Inferior parietal cortex (tissue), 1 donor: Measurements from ENCODE around the gene DENND2A.
"Not testable (repeated sequence)": the region's sequence is repeated elsewhere in the genome, so short reads cannot be mapped to it uniquely, and the experiment has no call there.

Experiments
- DNase-seq: peaks from one replicate; pipeline ENCODE4 v3.0.0-alpha.2; 2016; ENCODE audit errors: extremely low spot score

The DENND2A gene

GRCh38 chr7:140646931-140647647 is 6.5 kb upstream of the DENND2A start:
- DNase-seq = no peak

- no peak for DNase-seq
Measured at GRCh38 chr7:140645166-140645900, 4.7 kb upstream of the DENND2A start.

- DNase-seq = not testable (repeated sequence)
Measured at GRCh38 chr7:140644761-140645160, 4.1 kb upstream of the DENND2A start.

DNA sequence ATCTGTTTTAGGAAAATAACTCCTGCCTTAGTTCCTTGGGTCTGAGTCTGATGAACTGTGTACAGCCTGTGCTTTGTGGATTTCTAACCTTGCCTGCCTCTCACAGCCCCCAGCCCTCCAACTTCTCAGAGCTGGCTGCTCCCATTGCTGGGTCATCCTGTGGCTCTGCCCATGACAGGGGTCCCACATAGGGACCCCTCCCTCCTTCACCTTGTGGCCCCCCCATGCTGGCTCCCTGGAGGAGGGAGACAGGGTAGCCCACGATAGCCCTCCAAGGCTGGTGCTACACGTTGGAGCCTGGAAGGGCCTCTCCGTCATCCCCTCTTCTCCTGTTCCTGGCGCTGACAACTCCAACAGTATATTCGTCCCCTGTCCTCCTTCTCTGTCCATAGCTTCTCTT is 2.8 kb upstream of the DENND2A start:
- DNase-seq = no peak

- no peak for DNase-seq
Measured at GRCh38 chr7:140641524-140642195, 1.0 kb upstream of the DENND2A start.

- no peak for DNase-seq
Measured at GRCh38 chr7:140640060-140640637, 464 bp downstream of the DENND2A start.

DNA sequence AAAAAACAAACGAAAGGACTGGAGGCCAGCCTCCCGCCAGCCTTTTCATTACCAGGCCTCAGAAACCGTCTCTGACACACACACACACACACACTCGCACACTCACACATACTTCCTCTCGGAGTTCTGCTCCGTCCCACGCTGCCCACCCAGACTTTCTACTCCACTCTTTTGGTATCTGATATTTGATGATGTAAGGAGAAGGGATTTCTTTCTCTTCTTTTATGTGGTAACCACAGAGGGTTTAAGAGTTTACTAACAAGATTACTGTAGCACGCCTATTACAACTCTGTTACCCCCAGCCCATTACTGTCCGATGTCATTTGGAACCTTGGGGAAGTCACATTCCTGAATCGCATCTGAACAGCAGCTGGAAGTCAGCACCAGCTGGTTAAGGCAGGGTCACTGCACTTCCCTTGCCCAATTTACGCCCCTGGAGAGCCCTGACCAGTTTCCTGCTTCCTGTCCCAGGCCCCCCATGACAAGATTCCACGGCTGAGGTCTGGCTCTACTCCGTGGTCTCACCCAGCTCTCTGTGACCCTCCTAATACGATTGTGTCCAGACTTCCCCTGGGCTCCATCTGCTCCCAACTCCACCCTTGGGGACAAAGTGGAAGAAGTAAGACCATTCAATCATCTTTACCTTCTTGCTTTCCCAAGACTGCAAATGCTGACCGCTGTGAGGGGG is 1.1 kb downstream of the DENND2A start:
- no peak for DNase-seq

DNA sequence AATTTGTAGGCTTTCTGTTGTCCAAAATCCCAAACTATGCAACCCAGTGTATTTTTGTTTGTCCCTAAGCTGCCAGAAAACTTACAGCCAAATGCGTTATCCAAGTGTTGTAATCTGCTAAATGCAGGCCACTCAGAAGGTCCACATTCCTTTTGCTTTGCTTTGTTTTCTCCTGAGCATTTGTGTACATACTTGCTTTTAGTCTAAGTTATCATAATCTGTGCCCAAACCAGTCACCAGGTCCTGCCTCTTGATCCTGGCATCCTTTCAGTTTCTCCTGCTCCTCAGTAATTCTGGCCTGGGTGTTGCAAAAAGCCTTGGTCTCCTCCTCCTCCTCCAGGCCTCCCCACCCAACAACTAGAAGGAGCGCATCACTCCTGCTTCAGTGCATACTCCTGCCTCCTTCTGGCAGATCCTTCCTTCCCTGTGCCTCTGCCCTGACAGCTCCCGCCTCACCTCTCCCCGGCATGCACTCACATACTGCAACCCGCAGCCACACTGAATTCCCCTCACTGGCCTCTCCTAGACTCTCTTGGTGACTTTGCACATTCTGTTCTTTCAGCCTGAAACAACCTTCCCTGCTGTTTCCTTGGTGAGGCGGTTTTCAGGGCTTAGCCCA is 2.3 kb downstream of the DENND2A start:
- DNase-seq = no peak

DNA sequence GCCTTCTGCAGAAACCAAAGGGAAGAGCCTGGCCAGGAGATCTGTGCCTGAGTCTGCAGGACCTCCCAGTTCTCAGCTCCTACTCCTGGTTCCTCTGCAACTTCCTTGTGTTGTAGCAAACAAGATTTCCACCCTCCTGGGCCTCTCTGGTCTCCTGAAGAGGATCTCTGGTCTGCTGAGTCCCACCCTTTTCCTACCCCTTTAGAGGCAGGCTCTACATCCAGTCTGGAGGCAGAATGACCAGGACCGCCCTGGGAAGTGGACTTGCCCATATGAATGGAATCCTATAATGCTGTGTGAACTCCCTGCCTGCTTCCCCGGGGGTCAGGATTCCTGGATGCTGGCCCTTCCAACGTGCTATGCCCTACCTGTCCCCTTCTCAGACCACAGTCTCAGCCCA is 3.2 kb downstream of the DENND2A start:
- no peak for DNase-seq

DNA sequence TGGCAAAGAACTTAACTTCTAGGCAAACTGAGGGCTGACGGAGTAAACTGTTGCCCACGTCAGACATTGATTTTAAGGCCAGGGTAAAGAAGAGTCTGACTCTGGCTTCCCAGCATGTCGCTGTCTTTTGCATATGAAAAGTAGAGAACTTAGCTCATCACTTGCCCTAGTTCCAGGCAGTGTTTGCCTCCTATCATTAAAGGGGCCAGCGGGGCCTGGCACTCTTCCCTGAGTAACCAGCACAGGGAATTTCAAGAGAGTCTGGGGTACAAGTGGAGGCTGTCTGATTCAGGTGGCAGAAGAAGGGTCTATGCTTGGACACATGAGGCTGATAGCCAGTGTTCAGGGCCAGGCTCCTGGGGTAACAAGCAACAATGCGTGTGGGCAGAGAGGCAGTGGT is 4.8 kb downstream of the DENND2A start:
- no peak for DNase-seq

DNA sequence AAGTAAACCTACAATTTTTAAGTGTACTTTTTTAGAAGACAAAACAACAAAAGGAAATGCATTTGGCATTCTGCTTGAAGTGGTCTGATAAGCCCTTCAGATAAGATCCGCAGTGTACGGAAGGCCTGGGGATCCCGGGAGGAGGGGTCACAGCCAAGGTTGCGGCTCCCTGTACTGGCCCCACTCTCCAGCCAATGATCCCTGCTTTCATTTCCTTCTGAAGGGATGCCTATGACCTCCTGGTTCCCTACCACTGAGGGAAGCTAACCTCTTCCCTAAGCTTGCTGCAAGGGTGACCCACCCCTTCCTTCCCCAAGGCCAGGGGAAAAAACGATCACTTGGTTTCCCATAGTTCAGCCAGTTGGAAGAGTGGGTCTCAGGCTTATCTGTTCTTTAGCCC is 5.3 kb downstream of the DENND2A start:
- DNase-seq = no peak

- DNase-seq = no peak
Measured at GRCh38 chr7:140631602-140632001, 9.0 kb downstream of the DENND2A start.

- no peak for DNase-seq
Measured at GRCh38 chr7:140631021-140631420, 9.6 kb downstream of the DENND2A start.

- no peak for DNase-seq
Measured at GRCh38 chr7:140625908-140626868, 14.4 kb downstream of the DENND2A start.

DNA sequence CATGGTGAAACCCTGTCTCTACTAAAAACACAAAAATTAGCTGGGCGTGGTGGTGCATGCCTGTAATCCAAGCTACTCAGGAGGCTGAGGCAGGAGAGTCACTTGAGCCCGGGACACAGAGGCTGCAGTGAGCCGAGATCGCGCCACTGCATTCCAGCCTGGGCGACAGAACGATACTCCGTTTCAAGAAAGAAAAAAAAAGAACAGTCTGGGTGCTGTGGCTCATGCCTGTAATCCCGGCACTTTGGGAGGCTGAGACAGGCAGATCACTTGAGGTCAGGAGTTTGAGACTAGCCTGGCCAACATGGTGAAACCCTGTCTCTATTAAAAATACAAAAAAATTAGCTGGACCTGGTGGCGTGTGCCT is 15.4 kb downstream of the DENND2A start:
- DNase-seq = not testable (repeated sequence)

GRCh38 chr7:140624392-140625191 is 16.0 kb downstream of the DENND2A start:
- no peak for DNase-seq

- no peak for DNase-seq
Measured at GRCh38 chr7:140623980-140624379, 16.6 kb downstream of the DENND2A start.

DNA sequence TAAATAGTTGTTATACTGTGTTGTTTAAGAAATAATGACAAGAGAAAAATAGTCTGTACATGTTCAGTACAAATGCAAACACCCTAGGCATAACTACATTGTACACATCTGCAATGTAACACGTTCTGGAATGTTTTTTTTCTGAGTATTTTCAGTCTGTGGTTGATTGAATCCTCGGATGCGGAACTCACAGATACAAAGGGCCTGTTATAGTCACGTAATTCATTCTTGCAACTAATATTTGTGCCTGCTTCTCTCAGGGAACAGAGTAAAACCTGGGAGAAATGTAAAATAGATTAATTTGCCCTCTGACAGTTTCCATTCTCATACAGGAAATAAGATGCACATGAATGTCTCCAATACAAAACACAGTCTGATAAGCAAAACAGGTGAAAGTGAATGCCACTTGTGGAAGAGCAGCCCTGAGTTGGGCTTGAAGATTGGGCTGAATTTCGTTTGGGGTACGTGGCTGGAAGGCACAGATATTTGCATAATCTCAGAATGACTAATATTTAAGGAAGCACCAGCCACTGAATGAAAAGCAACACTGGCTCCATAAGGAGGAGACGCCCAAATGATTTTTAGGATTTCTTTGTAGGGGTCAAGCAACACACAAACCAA is 19.1 kb downstream of the DENND2A start:
- DNase-seq = no peak

DNA sequence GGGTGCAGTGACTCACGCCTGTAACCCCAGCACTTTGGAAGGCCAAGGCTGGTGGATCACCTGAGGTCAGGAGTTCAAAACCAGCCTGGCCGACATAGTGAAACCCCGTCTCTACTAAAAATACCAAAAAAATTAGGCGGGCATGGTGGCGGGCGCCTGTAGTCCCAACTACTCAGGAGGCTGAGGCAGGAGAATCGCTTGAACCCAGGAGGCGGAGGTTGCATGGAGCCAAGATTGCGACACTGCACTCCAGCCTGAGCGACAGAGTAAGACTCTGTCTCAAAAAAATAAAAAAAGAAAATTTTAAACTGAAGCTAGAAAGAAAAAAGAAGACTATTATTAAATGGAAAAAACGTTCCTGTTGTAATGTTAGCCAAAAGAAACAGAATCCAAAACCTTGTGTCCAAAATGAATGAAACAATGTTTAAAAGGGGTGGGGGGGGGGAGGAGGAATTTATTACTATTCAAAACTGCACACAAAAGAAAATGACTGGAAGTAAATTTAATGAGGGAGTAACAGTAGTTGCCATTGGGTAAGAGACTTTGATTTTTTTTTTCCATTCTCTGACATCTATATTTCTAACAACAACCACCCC is 20.6 kb downstream of the DENND2A start:
- not testable (repeated sequence) for DNase-seq
